ENCODE measurements around the gene PSME3.
"Not testable (repeated sequence)": the region's sequence is repeated elsewhere in the genome, so short reads cannot be mapped to it uniquely, and the experiment has no call there.

- TF ChIP-seq MAFK (conservative IDR thresholded peaks at IDR 0.05 in 1 of 2, IDR thresholded peaks at IDR 0.05 in 1 of 2; ENCODE audit: low read length in 2 of 2); KDM5A (IDR thresholded peaks at IDR 0.05; ENCODE audit: borderline replicate concordance, low read length); ETV6 (CRISPR knock-in tag; conservative IDR thresholded peaks at IDR 0.05); POLR2AphosphoS5 (IDR thresholded peaks at IDR 0.05; ENCODE audit: low read depth, low read length); SP2 (CRISPR knock-in tag; IDR thresholded peaks at IDR 0.05); ZNF841 (CRISPR knock-in tag; IDR thresholded peaks at IDR 0.05; ENCODE audit: borderline replicate concordance); TEAD2 (CRISPR knock-in tag; IDR thresholded peaks at IDR 0.05): not testable (repeated sequence)
- TF ChIP-seq, protein P1, sequence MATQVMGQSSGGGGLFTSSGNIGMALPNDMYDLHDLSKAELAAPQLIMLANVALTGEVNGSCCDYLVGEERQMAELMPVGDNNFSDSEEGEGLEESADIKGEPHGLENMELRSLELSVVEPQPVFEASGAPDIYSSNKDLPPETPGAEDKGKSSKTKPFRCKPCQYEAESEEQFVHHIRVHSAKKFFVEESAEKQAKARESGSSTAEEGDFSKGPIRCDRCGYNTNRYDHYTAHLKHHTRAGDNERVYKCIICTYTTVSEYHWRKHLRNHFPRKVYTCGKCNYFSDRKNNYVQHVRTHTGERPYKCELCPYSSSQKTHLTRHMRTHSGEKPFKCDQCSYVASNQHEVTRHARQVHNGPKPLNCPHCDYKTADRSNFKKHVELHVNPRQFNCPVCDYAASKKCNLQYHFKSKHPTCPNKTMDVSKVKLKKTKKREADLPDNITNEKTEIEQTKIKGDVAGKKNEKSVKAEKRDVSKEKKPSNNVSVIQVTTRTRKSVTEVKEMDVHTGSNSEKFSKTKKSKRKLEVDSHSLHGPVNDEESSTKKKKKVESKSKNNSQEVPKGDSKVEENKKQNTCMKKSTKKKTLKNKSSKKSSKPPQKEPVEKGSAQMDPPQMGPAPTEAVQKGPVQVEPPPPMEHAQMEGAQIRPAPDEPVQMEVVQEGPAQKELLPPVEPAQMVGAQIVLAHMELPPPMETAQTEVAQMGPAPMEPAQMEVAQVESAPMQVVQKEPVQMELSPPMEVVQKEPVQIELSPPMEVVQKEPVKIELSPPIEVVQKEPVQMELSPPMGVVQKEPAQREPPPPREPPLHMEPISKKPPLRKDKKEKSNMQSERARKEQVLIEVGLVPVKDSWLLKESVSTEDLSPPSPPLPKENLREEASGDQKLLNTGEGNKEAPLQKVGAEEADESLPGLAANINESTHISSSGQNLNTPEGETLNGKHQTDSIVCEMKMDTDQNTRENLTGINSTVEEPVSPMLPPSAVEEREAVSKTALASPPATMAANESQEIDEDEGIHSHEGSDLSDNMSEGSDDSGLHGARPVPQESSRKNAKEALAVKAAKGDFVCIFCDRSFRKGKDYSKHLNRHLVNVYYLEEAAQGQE (IDR thresholded peaks at IDR 0.05; ENCODE audit: borderline replicate concordance in 1 of 2, low read depth in 1 of 2, low read length in 2 of 2): not testable (repeated sequence)
Observed at GRCh38 chr17:42856093-42856492, 22.9 kb downstream of the PSME3 start.

Data from HepG2 (cell line).